Activated CD8-positive, alpha-beta memory T cell treated with anti-CD3 and anti-CD28 coated beads, Interleukin-2, amount 10 ng/mL, durations not matched to agents 7 days and 5 days (primary cell): ENCODE measurements around the gene TMPRSS11F. TPM values are rescaled to one million over a fixed set of nuclear protein-coding genes. Genes with fewer than 3 reads are reported as not detected.

Source experiments
- ATAC-seq: fragments of 150-1000 bp; cut with Tn5 transposase; one replicate; pipeline ENCODE4 v1.10.0; 2021; ENCODE audit warnings: moderate library complexity
- CTCF ChIA-PET: fragments of 350-600 bp; sonication (Branson Sonifier 250); formaldehyde crosslinking; loops from one replicate; lab custom pipeline; 2021; ENCODE audit warnings: antibody characterized with exemption; lab: Charles Lee
- DNase-seq: peaks from one replicate; pipeline ENCODE4 v3.0.0-alpha.2; 2020
- H3K27ac Mint-ChIP-seq: one replicate; pipeline ENCODE4 v1.8.0; 2021; ENCODE audit warnings: mild to moderate bottlenecking, mixed read lengths
- H3K27me3 Mint-ChIP-seq: one replicate; pipeline ENCODE4 v1.8.0; 2021; ENCODE audit warnings: mixed read lengths
- H3K36me3 Mint-ChIP-seq: one replicate; pipeline ENCODE4 v1.8.0; 2021; ENCODE audit warnings: mild to moderate bottlenecking, mixed read lengths
- H3K4me1 Mint-ChIP-seq: one replicate; pipeline ENCODE4 v1.8.0; 2021; ENCODE audit warnings: mixed read lengths
- H3K4me3 Mint-ChIP-seq: one replicate; pipeline ENCODE4 v1.8.0; 2021; ENCODE audit warnings: mild to moderate bottlenecking, moderate library complexity, mixed read lengths
- H3K9me3 Mint-ChIP-seq: one replicate; pipeline ENCODE4 v1.8.0; 2022; ENCODE audit warnings: low read depth, mixed read lengths
- total RNA-seq, 2 experiments: library from RNA; stranded (reverse); gene quantifications; one replicate each; pipeline ENCODE4 v1.2.3, GENCODE V29; 2021

TMPRSS11F gene
- total RNA-seq, 2 experiments from 2014 or later, result not detected

- H3K27me3 Mint-ChIP-seq, result no peaks in the 10 kb centered on the region
- H3K36me3 Mint-ChIP-seq, result no peaks in the 10 kb centered on the region
- H3K4me1 Mint-ChIP-seq, result no peaks in the 10 kb centered on the region
- no peak for DNase-seq
- no peaks in the 10 kb centered on the region for H3K9me3 Mint-ChIP-seq
- CTCF ChIA-PET, result no interaction called here
- H3K27ac Mint-ChIP-seq, result no peak overlapping the region
- ATAC-seq, result no peak
- no peak overlapping the region for H3K4me3 Mint-ChIP-seq
Measured at GRCh38 chr4:68038272-68038671, 91.4 kb downstream of the TMPRSS11F start.

- DNase-seq (no peak), ATAC-seq (no peak)
- Mint-ChIP-seq H3K4me3 (no peak overlapping the region), H3K4me1 (peaks cover 2% of the 10 kb centered on the region), H3K36me3 (no peaks in the 10 kb centered on the region), H3K9me3 (no peaks in the 10 kb centered on the region), H3K27me3 (peaks cover 3% of the 10 kb centered on the region), H3K27ac (no peak overlapping the region)
- CTCF ChIA-PET, result no interaction called here
Measured at GRCh38 chr4:68021185-68021584, 108.5 kb downstream of the TMPRSS11F start.

DNA sequence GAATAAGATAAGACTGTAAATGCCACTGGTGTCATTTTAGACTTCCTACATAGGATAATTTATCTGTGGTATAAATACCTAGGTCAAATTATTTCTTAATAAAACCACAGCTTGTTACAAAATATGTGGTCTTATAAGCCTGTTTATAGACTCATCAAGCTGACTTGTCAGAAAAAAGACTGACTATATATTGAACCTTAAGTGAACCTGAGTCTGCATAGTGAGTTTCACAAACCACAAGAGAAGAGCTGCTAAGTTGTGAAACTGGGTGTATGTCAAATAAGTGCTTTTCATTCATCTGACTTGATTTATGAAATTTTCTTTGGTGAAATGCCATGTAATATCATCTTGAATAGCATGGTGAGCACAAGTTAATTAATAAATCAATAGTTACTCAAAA lies 118.0 kb downstream of the TMPRSS11F start:
- ATAC-seq, result no peak

More for the DNA sequence above, 118.0 kb downstream of the TMPRSS11F start:
- no peak for DNase-seq
- Mint-ChIP-seq H3K36me3 (no peaks in the 10 kb centered on the region), H3K9me3 (no peaks in the 10 kb centered on the region), H3K27ac (no peak overlapping the region), H3K27me3 (peaks cover 2% of the 10 kb centered on the region), H3K4me1 (no peaks in the 10 kb centered on the region), H3K4me3 (no peak overlapping the region)
- CTCF ChIA-PET, result no interaction called here

Other genes with a start within 250 kb of the TMPRSS11F start
- not detected for gene TMPRSS11D, start 245.9 kb downstream of the TMPRSS11F start, total RNA-seq
- gene TMPRSS11A, start 166.4 kb downstream of the TMPRSS11F start, total RNA-seq, result not detected
- gene TMPRSS11B, start 115.8 kb upstream of the TMPRSS11F start, total RNA-seq, result not detected
- 10 to 100 TPM; 70.7 to 76.6 TPM for gene YTHDC1, start 220.2 kb upstream of the TMPRSS11F start, total RNA-seq